Liver (tissue), 9 donors: ENCODE results near the gene LRTM1. TPM values are rescaled to one million over a fixed set of nuclear protein-coding genes. Genes with fewer than 3 reads are reported as not detected.

Source experiments
- DNase-seq: peaks from one replicate; pipeline ENCODE4 v3.0.0-alpha.2; 2017; ENCODE audit warnings: low spot score
- H3K27ac ChIP-seq, 2 donors: one replicate each; pipeline ENCODE4 v1.7.0; 2013; ENCODE audit warnings: inconsistent platforms in 2 of 2, low read length in 2 of 2, control low read depth in 1 of 2, low read depth in 1 of 2, mild to moderate bottlenecking in 1 of 2
- H3K27me3 ChIP-seq, 4 donors: one replicate each; pipeline versions ENCODE4 v1.6.1 to v1.7.0; 2013; ENCODE audit warnings: low read length in 3 of 4, inconsistent platforms in 1 of 4, mild to moderate bottlenecking in 1 of 4, moderate library complexity in 1 of 4; ENCODE audit not compliant: control insufficient read depth in 4 of 4, insufficient read depth in 4 of 4
- H3K36me3 ChIP-seq, 4 donors: one replicate each; pipeline versions ENCODE4 v1.6.1 to v1.7.0; 2013; ENCODE audit warnings: low read length in 3 of 4, mild to moderate bottlenecking in 3 of 4, low read depth in 1 of 4, moderate library complexity in 1 of 4; ENCODE audit not compliant: control insufficient read depth in 4 of 4, insufficient read depth in 3 of 4
- H3K4me1 ChIP-seq, 4 donors: one replicate each; pipeline versions ENCODE4 v1.6.1 to v1.7.0; 2013; ENCODE audit warnings: low read length in 3 of 4, mild to moderate bottlenecking in 3 of 4, moderate library complexity in 1 of 4; ENCODE audit not compliant: control insufficient read depth in 4 of 4, insufficient read depth in 4 of 4
- H3K4me3 ChIP-seq, 3 donors: one replicate each; pipeline versions ENCODE4 v1.6.1 to v1.7.0; 2013; ENCODE audit warnings: low read length in 3 of 3, control low read depth in 1 of 3, low read depth in 1 of 3, mild to moderate bottlenecking in 1 of 3
- H3K9ac ChIP-seq, 2 donors: one replicate each; pipeline ENCODE4 v1.7.0; 2013; ENCODE audit warnings: low read length in 2 of 2, mild to moderate bottlenecking in 2 of 2, moderate library complexity in 2 of 2, control low read depth in 1 of 2, low read depth in 1 of 2
- H3K9me3 ChIP-seq, 4 donors: one replicate each; pipeline versions ENCODE4 v1.6.1 to v1.7.0; 2013; ENCODE audit warnings: low read length in 3 of 4; ENCODE audit not compliant: control insufficient read depth in 4 of 4
- ATF3 ChIP-seq: IDR thresholded peaks from 2 replicates; pipeline ENCODE4 v1.6.1; 2016; ENCODE audit warnings: antibody characterized with exemption
- CTCF ChIP-seq: fragments of 150-350 bp; IDR thresholded peaks from 2 replicates; pipeline ENCODE4 v1.5.1; 2017; ENCODE audit warnings: improper control_type of control experiment, low read depth, low read length; ENCODE audit not compliant: missing input control
- EGR1 ChIP-seq, 2 donors: IDR thresholded peaks; 2 replicates each; pipeline ENCODE4 v1.6.1; 2016 to 2018; ENCODE audit warnings: antibody characterized with exemption in 2 of 2, low read depth in 2 of 2
- FOXA1 ChIP-seq: IDR thresholded peaks from 2 replicates; pipeline ENCODE4 v1.6.1; 2016; ENCODE audit warnings: antibody characterized with exemption
- FOXA2 ChIP-seq: IDR thresholded peaks from 2 replicates; pipeline ENCODE4 v1.6.1; 2016; ENCODE audit warnings: antibody characterized with exemption
- GABPA ChIP-seq, 2 donors: IDR thresholded peaks in 1 of 2; conservative IDR thresholded peaks in 1 of 2; 2 replicates each; pipeline ENCODE4 v1.6.1; 2016; ENCODE audit warnings: antibody characterized with exemption in 2 of 2, mild to moderate bottlenecking in 1 of 2, moderate library complexity in 1 of 2
- HNF4A ChIP-seq, 2 donors: conservative IDR thresholded peaks; 2 replicates each; pipeline ENCODE4 v1.6.1; 2016; ENCODE audit warnings: antibody characterized with exemption in 2 of 2, mild to moderate bottlenecking in 2 of 2
- HNF4G ChIP-seq: IDR thresholded peaks from 2 replicates; pipeline ENCODE4 v1.6.1; 2016; ENCODE audit warnings: antibody characterized with exemption
- JUND ChIP-seq, 2 donors: IDR thresholded peaks; 2 replicates each; pipeline ENCODE4 v1.6.1; 2016; ENCODE audit warnings: antibody characterized with exemption in 2 of 2
- MAX ChIP-seq: IDR thresholded peaks from 2 replicates; pipeline ENCODE4 v1.6.1; 2016; ENCODE audit warnings: antibody characterized with exemption
- NR2F2 ChIP-seq: IDR thresholded peaks from 2 replicates; pipeline ENCODE4 v1.6.1; 2016; ENCODE audit warnings: antibody characterized with exemption
- RAD21 ChIP-seq, 2 donors: IDR thresholded peaks; 2 replicates each; pipeline ENCODE4 v1.6.1; 2016; ENCODE audit warnings: antibody characterized with exemption in 2 of 2, mild to moderate bottlenecking in 2 of 2
- REST ChIP-seq: IDR thresholded peaks from 2 replicates; pipeline ENCODE4 v1.6.1; 2016; ENCODE audit warnings: antibody characterized with exemption, mild to moderate bottlenecking
- RXRA ChIP-seq, 2 donors: IDR thresholded peaks; 2 replicates each; pipeline ENCODE4 v1.6.1; 2017 to 2018; ENCODE audit warnings: antibody characterized with exemption in 2 of 2, mild to moderate bottlenecking in 1 of 2
- SP1 ChIP-seq: IDR thresholded peaks from 2 replicates; pipeline ENCODE4 v1.6.1; 2018; ENCODE audit warnings: antibody characterized with exemption, mild to moderate bottlenecking
- TAF1 ChIP-seq: conservative IDR thresholded peaks from 2 replicates; pipeline ENCODE4 v1.6.1; 2016; ENCODE audit warnings: antibody characterized with exemption, mild to moderate bottlenecking
- YY1 ChIP-seq: IDR thresholded peaks from 2 replicates; pipeline ENCODE4 v1.6.1; 2016; ENCODE audit warnings: antibody characterized with exemption, mild to moderate bottlenecking
- ZBTB33 ChIP-seq: IDR thresholded peaks from 2 replicates; pipeline ENCODE4 v1.6.1; 2016; ENCODE audit warnings: antibody characterized with exemption
- WGBS: extraction: QIAGEN DNeasy Blood & Tissue Kit; methylation state at CpG from one replicate; pipeline ENCODE4 v1.1.7; 2013; 5-methylcytosine and 5-hydroxymethylcytosine counted together
- polyA plus RNA-seq, 2 donors: library from polyadenylated mRNA; stranded (reverse) in 1 of 2; unstranded in 1 of 2; fragments of 200-250 nt in 1 of 2; fragments of >200 nt in 1 of 2; fragmentation: Nextera tagmentation in 1 of 2; extraction: Ambion mirVana in 1 of 2; gene quantifications; one replicate each; pipeline versions ENCODE4 v1.2.1 to v1.2.3, GENCODE V29; 2013 to 2015
- total RNA-seq, 2 donors: library from RNA; depleted of rRNA; stranded (reverse); fragments of >200 nt; gene quantifications; one replicate each; pipeline ENCODE4 v1.2.3, GENCODE V29; 2014
- donor health status: healthy.
- donor health status: healthy.
- donor health status: healthy.
- donor health status: healthy.
- donor health status: healthy.

The LRTM1 gene
- total and polyA plus RNA-seq, 4 donors, result not detected

DNA sequence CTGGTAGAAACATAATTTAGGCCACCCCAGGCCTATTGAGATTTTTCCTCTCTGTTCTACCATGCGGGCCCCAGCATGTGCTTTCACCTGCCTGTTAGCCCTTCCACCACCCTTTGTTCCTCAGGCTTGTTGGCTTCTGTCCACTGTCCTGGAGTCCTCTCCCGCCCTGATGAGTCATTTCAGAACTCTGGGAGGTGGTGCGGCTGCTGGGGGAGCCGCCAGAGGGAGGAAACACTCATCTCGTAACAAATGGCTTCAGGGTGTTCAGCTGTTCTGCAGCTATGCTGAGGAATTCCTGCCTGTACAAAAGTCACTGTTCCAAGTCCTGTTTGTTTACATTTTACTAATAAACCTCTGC lies 36.3 kb downstream of the LRTM1 start:
- no peaks in the 10 kb centered on the region for H3K36me3 ChIP-seq
- WGBS, result 48% methylated on average over 5 of the region's 5 CpGs
- DNase-seq, result no peak
- H3K4me1 ChIP-seq, result no peaks in the 10 kb centered on the region
- no peak overlapping the region for H3K27ac ChIP-seq
- no peak overlapping the region for H3K9ac ChIP-seq
- H3K27me3 ChIP-seq, result no peaks in the 10 kb centered on the region
- no peaks in the 10 kb centered on the region for H3K9me3 ChIP-seq
- H3K4me3 ChIP-seq, result no peak overlapping the region
- TF ChIP-seq REST (no peak), JUND (IDR thresholded peaks at IDR 0.05) (peak; percentile 84 to 86), RAD21 (IDR thresholded peaks at IDR 0.05) (peak; percentile 16 to 25), CTCF (peak; percentile 1)

DNA sequence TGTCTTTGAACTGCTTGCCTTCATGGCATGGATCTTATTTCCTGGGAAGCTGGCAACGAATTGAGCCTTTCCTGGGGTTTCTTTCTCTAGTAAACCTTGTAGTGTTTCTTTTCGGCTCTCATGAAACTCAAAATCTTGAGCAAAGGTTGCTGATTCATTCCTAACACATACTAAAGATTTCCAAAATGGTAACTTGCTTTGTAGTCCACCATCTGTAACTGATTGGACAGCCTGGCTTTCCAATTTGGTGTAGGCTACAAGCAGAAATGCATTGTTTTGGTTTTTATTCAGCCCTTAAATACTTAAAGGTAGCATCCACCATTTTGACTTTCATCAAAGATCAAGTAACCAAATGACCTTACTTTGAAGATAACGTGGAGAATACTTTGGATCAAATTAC lies 38.1 kb downstream of the LRTM1 start:
- TF ChIP-seq ATF3 (no peak), ZBTB33 (no peak), FOXA2 (no peak), JUND (IDR thresholded peaks at IDR 0.05) (no peak), EGR1 (IDR thresholded peaks at IDR 0.05; ENCODE audit: low read depth in 2 of 2) (no peak), YY1 (no peak), SP1 (no peak), GABPA (IDR thresholded peaks at IDR 0.05 in 1 of 2, conservative IDR thresholded peaks at IDR 0.05 in 1 of 2) (no peak), RXRA (IDR thresholded peaks at IDR 0.05) (no peak), REST (no peak), TAF1 (no peak), FOXA1 (no peak), MAX (no peak), CTCF (no peak), HNF4A (conservative IDR thresholded peaks at IDR 0.05) (no peak), NR2F2 (no peak), HNF4G (no peak), RAD21 (IDR thresholded peaks at IDR 0.05) (no peak)
- Histone ChIP-seq H3K4me1 (no peaks in the 10 kb centered on the region), H3K27me3 (peaks cover 0 to 2% (median 0%) of the 10 kb centered on the region in 4 donors), H3K36me3 (no peaks in the 10 kb centered on the region), H3K9ac (no peak overlapping the region), H3K27ac (no peak overlapping the region), H3K9me3 (no peaks in the 10 kb centered on the region), H3K4me3 (no peak overlapping the region)
- 75% methylated on average over 3 of the region's 3 CpGs for WGBS
- DNase-seq, result no peak
